SK-N-SH (cell line): ENCODE data around the gene SCFD1. TPM values are rescaled to one million over a fixed set of nuclear protein-coding genes. Genes with fewer than 3 reads are reported as not detected.

Source experiments
- CTCF ChIA-PET: fragments of 300-600, 350-600 bp; formaldehyde crosslinking; extraction: SDS; loops from one replicate; lab custom pipeline; 2021; lab: Yijun Ruan, JAX
- POLR2A ChIA-PET: fragments of 350-600 bp; sonication (Branson Sonifier 250); formaldehyde crosslinking; extraction: SDS; loops from one replicate; lab custom pipeline; 2020; ENCODE audit warnings: antibody characterized with exemption, inconsistent platforms; lab: Yijun Ruan, JAX
- DNase-seq: peaks from one replicate; pipeline ENCODE4 v3.0.0; 2012
- H2AFZ ChIP-seq: fragments of 200-600 bp; sonication (generic); 2 replicates; pipeline ENCODE4 v1.8.1; 2016; ENCODE audit warnings: antibody characterized with exemption, mild to moderate bottlenecking, low read depth
- H3F3A ChIP-seq: fragments of 200-600 bp; sonication (generic); replicated peaks from 2 replicates; pipeline ENCODE3; 2016; ENCODE audit warnings: antibody characterized with exemption, mild to moderate bottlenecking; ENCODE audit not compliant: insufficient read depth
- H3K27ac ChIP-seq, 2 experiments: fragments of 200-500 bp in 1 of 2; fragments of 200-600 bp in 1 of 2; sonication (Bioruptor generic) in 1 of 2; sonication (generic), shearing (Covaris generic) in 1 of 2; 2 replicates each; pipeline versions ENCODE4 v1.5.1 to v1.6.1; 2014 to 2016; ENCODE audit warnings: low read depth in 2 of 2, inconsistent platforms in 1 of 2, low read length in 1 of 2, mild to moderate bottlenecking in 1 of 2, mixed read lengths in 1 of 2
- H3K27me3 ChIP-seq: fragments of 200-600 bp; sonication (generic), shearing (Covaris generic); 2 replicates; pipeline ENCODE4 v1.6.1; 2016; ENCODE audit warnings: mixed run types; ENCODE audit not compliant: insufficient read depth
- H3K36me3 ChIP-seq, 2 experiments: fragments of 200-500 bp in 1 of 2; fragments of 200-600 bp in 1 of 2; sonication (Bioruptor generic) in 1 of 2; sonication (generic) in 1 of 2; replicated peaks in 1 of 2; 2 replicates each; pipeline versions ENCODE3 to v1.5.1; 2014 to 2016; ENCODE audit warnings: low read length in 1 of 2, mild to moderate bottlenecking in 1 of 2; ENCODE audit not compliant: insufficient read depth in 2 of 2, control insufficient read depth in 1 of 2
- H3K4me1 ChIP-seq, 2 experiments: fragments of 200-500 bp in 1 of 2; fragments of 200-600 bp in 1 of 2; sonication (Bioruptor generic) in 1 of 2; sonication (generic), shearing (Covaris generic) in 1 of 2; 2 replicates each; pipeline versions ENCODE4 v1.5.1 to v1.6.1; 2014 to 2016; ENCODE audit warnings: low read depth in 1 of 2, low read length in 1 of 2, mixed run types in 1 of 2; ENCODE audit not compliant: insufficient read depth in 2 of 2, control insufficient read depth in 1 of 2
- H3K4me2 ChIP-seq: fragments of 200-600 bp; sonication (generic), shearing (Covaris generic); 2 replicates; pipeline ENCODE4 v1.6.1; 2017; ENCODE audit warnings: mixed run types
- H3K4me3 ChIP-seq, 2 experiments: fragments of 200-500 bp in 1 of 2; fragments of 200-600 bp in 1 of 2; sonication (Bioruptor generic) in 1 of 2; sonication (generic), shearing (Covaris generic) in 1 of 2; 2 replicates each; pipeline versions ENCODE4 v1.5.1 to v1.8.1; 2014 to 2016; ENCODE audit warnings: low read depth in 2 of 2, inconsistent platforms in 1 of 2, low read length in 1 of 2, mild to moderate bottlenecking in 1 of 2, mixed read lengths in 1 of 2, moderate library complexity in 1 of 2
- H3K79me2 ChIP-seq: fragments of 200-600 bp; sonication (generic); 2 replicates; pipeline ENCODE4 v1.8.1; 2017; ENCODE audit warnings: mild to moderate bottlenecking; ENCODE audit not compliant: insufficient read depth
- H3K9ac ChIP-seq: fragments of 200-600 bp; sonication (generic); 2 replicates; pipeline ENCODE4 v1.6.1; 2017; ENCODE audit warnings: mixed run types
- H3K9me2 ChIP-seq: fragments of 200-600 bp; sonication (generic); 2 replicates; pipeline ENCODE4 v1.6.1; 2017; ENCODE audit warnings: mixed run types
- H3K9me3 ChIP-seq: fragments of 200-600 bp; sonication (generic); 2 replicates; pipeline ENCODE4 v1.6.1; 2017; ENCODE audit warnings: mixed run types, mild to moderate bottlenecking, moderate library complexity
- H4K20me1 ChIP-seq: fragments of 200-600 bp; sonication (generic); 2 replicates; pipeline ENCODE4 v1.6.1; 2017; ENCODE audit warnings: mild to moderate bottlenecking, mixed run types; ENCODE audit not compliant: insufficient read depth
- CHD2 ChIP-seq: fragments of 150-350 bp; IDR thresholded peaks from 2 replicates; pipeline ENCODE4 v1.6.1; 2018; ENCODE audit warnings: low read length; ENCODE audit not compliant: partially characterized antibody
- ELF1 ChIP-seq: IDR thresholded peaks from 2 replicates; pipeline ENCODE4 v1.4.0; 2012
- EZH2phosphoT487 ChIP-seq: fragments of 200-600 bp; sonication (generic); IDR thresholded peaks from 2 replicates; pipeline ENCODE4 v1.6.1; 2017; ENCODE audit warnings: low read depth, mixed run types, mild to moderate bottlenecking, antibody characterized with exemption, moderate library complexity, borderline replicate concordance
- GABPA ChIP-seq: IDR thresholded peaks from 2 replicates; pipeline ENCODE4 v1.4.0; 2012; ENCODE audit warnings: low read depth, mild to moderate bottlenecking
- IRF3 ChIP-seq: fragments of 150-350 bp; IDR thresholded peaks from 2 replicates; pipeline ENCODE4 v1.6.1; 2016; ENCODE audit warnings: mild to moderate bottlenecking, low read depth, low read length
- JUND ChIP-seq: IDR thresholded peaks from 2 replicates; pipeline ENCODE4 v1.4.0; 2012
- MXI1 ChIP-seq: IDR thresholded peaks from 2 replicates; pipeline ENCODE4 v1.6.1; 2012; ENCODE audit warnings: mild to moderate bottlenecking, low read depth, low read length, improper control_type of control experiment
- NRF1 ChIP-seq: IDR thresholded peaks from 2 replicates; pipeline ENCODE4 v1.6.1; 2012; ENCODE audit warnings: low read depth, mild to moderate bottlenecking, low read length
- PBX3 ChIP-seq: IDR thresholded peaks from 2 replicates; pipeline ENCODE4; 2012
- POLR2AphosphoS5 ChIP-seq: IDR thresholded peaks from 2 replicates; pipeline ENCODE4 v1.6.1; 2012; ENCODE audit warnings: low read depth, low read length
- RAD21 ChIP-seq: IDR thresholded peaks from 2 replicates; pipeline ENCODE4 v1.6.1; 2012; ENCODE audit warnings: mild to moderate bottlenecking, low read length
- RCOR1 ChIP-seq: fragments of 150-350 bp; IDR thresholded peaks from 2 replicates; pipeline ENCODE4 v1.6.1; 2017; ENCODE audit warnings: antibody characterized with exemption, low read length
- SIN3A ChIP-seq: IDR thresholded peaks from 2 replicates; pipeline ENCODE4 v1.6.1; 2012; ENCODE audit warnings: low read depth, mild to moderate bottlenecking, low read length, moderate library complexity, borderline replicate concordance
- TEAD4 ChIP-seq: IDR thresholded peaks from 2 replicates; pipeline ENCODE4 v1.4.0; 2012; ENCODE audit warnings: mild to moderate bottlenecking, borderline replicate concordance; ENCODE audit not compliant: insufficient read depth
- USF1 ChIP-seq: IDR thresholded peaks from 2 replicates; pipeline ENCODE4 v1.4.0; 2012; ENCODE audit warnings: low read depth, borderline replicate concordance
- WGBS: methylation state at CpG from one replicate; pipeline ENCODE4 v1.1.6; 2017; ENCODE audit warnings: low lambda C conversion rate; 5-methylcytosine and 5-hydroxymethylcytosine counted together
- polyA plus RNA-seq, 3 experiments: library from polyadenylated mRNA; depleted of rRNA; stranded (reverse); fragments of >200 nt; gene quantifications; 2 replicates each; pipeline ENCODE4 v1.2.3, GENCODE V29; 2012
- TF ChIP-seq, protein P1 (sequence below): IDR thresholded peaks from 2 replicates; pipeline ENCODE4 v1.4.0; 2012; ENCODE audit warnings: low read depth, borderline replicate concordance
- TF ChIP-seq, protein P2 (sequence below): fragments of 200-600 bp; sonication (generic); IDR thresholded peaks from 2 replicates; pipeline ENCODE4 v1.6.1; 2017; ENCODE audit warnings: antibody characterized with exemption, mild to moderate bottlenecking, moderate library complexity
- TF ChIP-seq, protein P3 (sequence below): IDR thresholded peaks from 2 replicates; pipeline ENCODE4 v1.4.0; 2012; ENCODE audit warnings: low read depth
- TF ChIP-seq, protein P4 (sequence below): IDR thresholded peaks from 2 replicates; pipeline ENCODE4 v1.6.1; 2012; ENCODE audit warnings: mild to moderate bottlenecking, low read depth, low read length, moderate library complexity

SCFD1 gene
- polyA plus RNA-seq, 1 of the 3 experiments (the other 2 are of a cell fraction) = 31.4 TPM

GRCh38 chr14:30624132-30624423 is 2.0 kb downstream of the SCFD1 start:
- Histone ChIP-seq H3K4me3 (no peak overlapping the region), H3K36me3 (peaks cover 12 to 23% of the 10 kb centered on the region in 2 experiments), H3K9me2 (no peaks in the 10 kb centered on the region), H3F3A (peaks cover 16% of the 10 kb centered on the region), H3K79me2 (peaks cover 69% of the 10 kb centered on the region), H3K27ac (no peak overlapping the region), H3K27me3 (no peaks in the 10 kb centered on the region), H3K9ac (no peak overlapping the region), H3K4me1 (peaks cover 7 to 11% of the 10 kb centered on the region in 2 experiments; a peak in 2 of 4 replicates), H3K4me2 (peak overlapping the region; percentile 81), H2AFZ (no peak overlapping the region), H4K20me1 (peaks cover 18% of the 10 kb centered on the region), H3K9me3 (no peaks in the 10 kb centered on the region)
- no peak for DNase-seq
- TF ChIP-seq, protein P1, sequence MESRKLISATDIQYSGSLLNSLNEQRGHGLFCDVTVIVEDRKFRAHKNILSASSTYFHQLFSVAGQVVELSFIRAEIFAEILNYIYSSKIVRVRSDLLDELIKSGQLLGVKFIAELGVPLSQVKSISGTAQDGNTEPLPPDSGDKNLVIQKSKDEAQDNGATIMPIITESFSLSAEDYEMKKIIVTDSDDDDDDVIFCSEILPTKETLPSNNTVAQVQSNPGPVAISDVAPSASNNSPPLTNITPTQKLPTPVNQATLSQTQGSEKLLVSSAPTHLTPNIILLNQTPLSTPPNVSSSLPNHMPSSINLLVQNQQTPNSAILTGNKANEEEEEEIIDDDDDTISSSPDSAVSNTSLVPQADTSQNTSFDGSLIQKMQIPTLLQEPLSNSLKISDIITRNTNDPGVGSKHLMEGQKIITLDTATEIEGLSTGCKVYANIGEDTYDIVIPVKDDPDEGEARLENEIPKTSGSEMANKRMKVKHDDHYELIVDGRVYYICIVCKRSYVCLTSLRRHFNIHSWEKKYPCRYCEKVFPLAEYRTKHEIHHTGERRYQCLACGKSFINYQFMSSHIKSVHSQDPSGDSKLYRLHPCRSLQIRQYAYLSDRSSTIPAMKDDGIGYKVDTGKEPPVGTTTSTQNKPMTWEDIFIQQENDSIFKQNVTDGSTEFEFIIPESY = no peak
- TF ChIP-seq PBX3 (no peak), JUND (no peak), USF1 (no peak), IRF3 (no peak), POLR2AphosphoS5 (no peak), TEAD4 (no peak), RAD21 (no peak), RCOR1 (no peak), NRF1 (no peak), CHD2 (no peak), EZH2phosphoT487 (no peak), ELF1 (no peak), MXI1 (no peak), GABPA (no peak), SIN3A (no peak)
- TF ChIP-seq, protein P2, sequence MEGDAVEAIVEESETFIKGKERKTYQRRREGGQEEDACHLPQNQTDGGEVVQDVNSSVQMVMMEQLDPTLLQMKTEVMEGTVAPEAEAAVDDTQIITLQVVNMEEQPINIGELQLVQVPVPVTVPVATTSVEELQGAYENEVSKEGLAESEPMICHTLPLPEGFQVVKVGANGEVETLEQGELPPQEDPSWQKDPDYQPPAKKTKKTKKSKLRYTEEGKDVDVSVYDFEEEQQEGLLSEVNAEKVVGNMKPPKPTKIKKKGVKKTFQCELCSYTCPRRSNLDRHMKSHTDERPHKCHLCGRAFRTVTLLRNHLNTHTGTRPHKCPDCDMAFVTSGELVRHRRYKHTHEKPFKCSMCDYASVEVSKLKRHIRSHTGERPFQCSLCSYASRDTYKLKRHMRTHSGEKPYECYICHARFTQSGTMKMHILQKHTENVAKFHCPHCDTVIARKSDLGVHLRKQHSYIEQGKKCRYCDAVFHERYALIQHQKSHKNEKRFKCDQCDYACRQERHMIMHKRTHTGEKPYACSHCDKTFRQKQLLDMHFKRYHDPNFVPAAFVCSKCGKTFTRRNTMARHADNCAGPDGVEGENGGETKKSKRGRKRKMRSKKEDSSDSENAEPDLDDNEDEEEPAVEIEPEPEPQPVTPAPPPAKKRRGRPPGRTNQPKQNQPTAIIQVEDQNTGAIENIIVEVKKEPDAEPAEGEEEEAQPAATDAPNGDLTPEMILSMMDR = no peak
- TF ChIP-seq, protein P3, sequence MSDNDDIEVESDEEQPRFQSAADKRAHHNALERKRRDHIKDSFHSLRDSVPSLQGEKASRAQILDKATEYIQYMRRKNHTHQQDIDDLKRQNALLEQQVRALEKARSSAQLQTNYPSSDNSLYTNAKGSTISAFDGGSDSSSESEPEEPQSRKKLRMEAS = no peak
- TF ChIP-seq, protein P4, sequence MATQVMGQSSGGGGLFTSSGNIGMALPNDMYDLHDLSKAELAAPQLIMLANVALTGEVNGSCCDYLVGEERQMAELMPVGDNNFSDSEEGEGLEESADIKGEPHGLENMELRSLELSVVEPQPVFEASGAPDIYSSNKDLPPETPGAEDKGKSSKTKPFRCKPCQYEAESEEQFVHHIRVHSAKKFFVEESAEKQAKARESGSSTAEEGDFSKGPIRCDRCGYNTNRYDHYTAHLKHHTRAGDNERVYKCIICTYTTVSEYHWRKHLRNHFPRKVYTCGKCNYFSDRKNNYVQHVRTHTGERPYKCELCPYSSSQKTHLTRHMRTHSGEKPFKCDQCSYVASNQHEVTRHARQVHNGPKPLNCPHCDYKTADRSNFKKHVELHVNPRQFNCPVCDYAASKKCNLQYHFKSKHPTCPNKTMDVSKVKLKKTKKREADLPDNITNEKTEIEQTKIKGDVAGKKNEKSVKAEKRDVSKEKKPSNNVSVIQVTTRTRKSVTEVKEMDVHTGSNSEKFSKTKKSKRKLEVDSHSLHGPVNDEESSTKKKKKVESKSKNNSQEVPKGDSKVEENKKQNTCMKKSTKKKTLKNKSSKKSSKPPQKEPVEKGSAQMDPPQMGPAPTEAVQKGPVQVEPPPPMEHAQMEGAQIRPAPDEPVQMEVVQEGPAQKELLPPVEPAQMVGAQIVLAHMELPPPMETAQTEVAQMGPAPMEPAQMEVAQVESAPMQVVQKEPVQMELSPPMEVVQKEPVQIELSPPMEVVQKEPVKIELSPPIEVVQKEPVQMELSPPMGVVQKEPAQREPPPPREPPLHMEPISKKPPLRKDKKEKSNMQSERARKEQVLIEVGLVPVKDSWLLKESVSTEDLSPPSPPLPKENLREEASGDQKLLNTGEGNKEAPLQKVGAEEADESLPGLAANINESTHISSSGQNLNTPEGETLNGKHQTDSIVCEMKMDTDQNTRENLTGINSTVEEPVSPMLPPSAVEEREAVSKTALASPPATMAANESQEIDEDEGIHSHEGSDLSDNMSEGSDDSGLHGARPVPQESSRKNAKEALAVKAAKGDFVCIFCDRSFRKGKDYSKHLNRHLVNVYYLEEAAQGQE = no peak
- WGBS = 98% methylated on average over 5 of the region's 5 CpGs
- ChIA-PET POLR2A (no interaction called here), CTCF (no interaction called here)
